Smooth muscle cell (in vitro differentiated cells): Measurements from ENCODE around the gene RASA4B. TPM values are rescaled to one million over a fixed set of nuclear protein-coding genes. Genes with fewer than 3 reads are reported as not detected.
A peak's percentile ranks its signal among the peaks of the same experiment; 100 is the strongest.

Experiments used
- DNase-seq: peaks from one replicate; lab custom pipeline; 2025; ENCODE audit not compliant: unreplicated experiment; lab: John Stamatoyannopoulos, UW
- H2AFZ ChIP-seq: fragments of 200-600 bp; sonication (generic); 2 replicates; pipeline ENCODE4 v1.6.0; 2016; ENCODE audit warnings: antibody characterized with exemption, low read depth, mild to moderate bottlenecking
- H3F3A ChIP-seq: fragments of 200-600 bp; sonication (generic); 2 replicates; pipeline ENCODE4 v1.6.0; 2017; ENCODE audit warnings: antibody characterized with exemption, low read depth
- H3K27ac ChIP-seq: fragments of 200-600 bp; sonication (generic); 2 replicates; pipeline ENCODE4 v1.5.1; 2016; ENCODE audit warnings: low read depth, mild to moderate bottlenecking
- H3K27me3 ChIP-seq: fragments of 200-600 bp; sonication (generic); 2 replicates; pipeline ENCODE4 v1.6.1; 2016; ENCODE audit warnings: low read depth, mild to moderate bottlenecking
- H3K36me3 ChIP-seq: fragments of 200-600 bp; sonication (generic); 2 replicates; pipeline ENCODE4 v1.5.1; 2016; ENCODE audit warnings: low read depth
- H3K4me1 ChIP-seq: fragments of 200-600 bp; sonication (generic); 2 replicates; pipeline ENCODE4 v1.5.1; 2016; ENCODE audit warnings: low read depth
- H3K4me2 ChIP-seq: fragments of 200-600 bp; sonication (generic); 2 replicates; pipeline ENCODE4 v1.6.0; 2016; ENCODE audit warnings: mild to moderate bottlenecking
- H3K4me3 ChIP-seq: fragments of 200-600 bp; sonication (generic); 2 replicates; pipeline ENCODE4 v1.5.1; 2016; ENCODE audit warnings: mild to moderate bottlenecking
- H3K79me2 ChIP-seq: fragments of 200-600 bp; sonication (generic); 2 replicates; pipeline ENCODE4 v1.6.0; 2016; ENCODE audit warnings: low read depth, mild to moderate bottlenecking
- H3K9ac ChIP-seq: fragments of 200-600 bp; sonication (generic); 2 replicates; pipeline ENCODE4 v1.6.0; 2016; ENCODE audit warnings: low read depth
- H3K9me3 ChIP-seq: fragments of 200-600 bp; sonication (generic); replicated peaks from 2 replicates; pipeline ENCODE4 v1.5.1; 2016; ENCODE audit warnings: low read depth
- H4K20me1 ChIP-seq: fragments of 200-600 bp; sonication (generic); 2 replicates; pipeline ENCODE4 v1.6.0; 2016; ENCODE audit warnings: low read depth
- WGBS: methylation state at CpG from one replicate; pipeline ENCODE4 v1.1.7; 2016; ENCODE audit warnings: low lambda C conversion rate; 5-methylcytosine and 5-hydroxymethylcytosine counted together
- microRNA-seq: library from miRNA; unstranded; fragments of <30 nt; microRNA quantifications from one replicate; pipeline ENCODE4, GENCODE V29; 2016; ENCODE audit warnings: borderline number of aligned reads
- polyA plus RNA-seq: library from polyadenylated mRNA; unstranded; fragments of >200 nt; fragmentation: Nextera tagmentation; extraction: Ambion mirVana; gene quantifications from 2 replicates; pipeline ENCODE4 v1.2.1, GENCODE V29; 2016
- total RNA-seq: library from RNA; depleted of rRNA; stranded (reverse); fragments of >200 nt; gene quantifications from 2 replicates; pipeline ENCODE4 v1.2.3, GENCODE V29; 2014
- TF ChIP-seq, protein P1 (sequence below): fragments of 200-600 bp; sonication (generic); IDR thresholded peaks from 2 replicates; pipeline ENCODE4 v1.5.1; 2017; ENCODE audit warnings: borderline replicate concordance, mild to moderate bottlenecking, antibody characterized with exemption; ENCODE audit not compliant: insufficient read depth, poor library complexity, severe bottlenecking

Gene RASA4B
- total and polyA plus RNA-seq, 2 experiments from 2014 or later: 3.5 to 4.2 TPM

DNA sequence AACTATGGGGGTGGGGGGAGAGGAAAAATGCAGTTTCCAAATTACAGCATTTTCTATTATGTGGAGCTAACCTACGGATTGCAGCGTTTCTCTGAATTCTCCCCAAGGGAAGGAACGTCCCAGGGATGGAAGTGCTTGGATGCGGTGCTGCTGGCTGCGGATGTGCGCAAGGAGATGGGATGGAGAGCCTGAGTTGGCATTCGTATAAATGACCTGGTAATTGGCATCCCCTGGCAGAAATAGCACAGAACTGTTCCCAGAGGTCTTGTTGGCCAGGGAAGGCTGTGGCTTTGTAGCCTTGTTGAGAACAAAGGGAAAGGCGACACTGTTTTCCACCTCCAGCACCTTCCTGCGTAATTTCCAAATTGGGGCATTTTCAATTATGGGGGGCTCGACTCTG is 81.5 kb downstream of the RASA4B start:
- 95% methylated on average over 10 of the region's 10 CpGs for WGBS
- H3K9ac ChIP-seq: no peak overlapping the region
- peaks cover 19% of the 10 kb centered on the region for H3K79me2 ChIP-seq

DNA sequence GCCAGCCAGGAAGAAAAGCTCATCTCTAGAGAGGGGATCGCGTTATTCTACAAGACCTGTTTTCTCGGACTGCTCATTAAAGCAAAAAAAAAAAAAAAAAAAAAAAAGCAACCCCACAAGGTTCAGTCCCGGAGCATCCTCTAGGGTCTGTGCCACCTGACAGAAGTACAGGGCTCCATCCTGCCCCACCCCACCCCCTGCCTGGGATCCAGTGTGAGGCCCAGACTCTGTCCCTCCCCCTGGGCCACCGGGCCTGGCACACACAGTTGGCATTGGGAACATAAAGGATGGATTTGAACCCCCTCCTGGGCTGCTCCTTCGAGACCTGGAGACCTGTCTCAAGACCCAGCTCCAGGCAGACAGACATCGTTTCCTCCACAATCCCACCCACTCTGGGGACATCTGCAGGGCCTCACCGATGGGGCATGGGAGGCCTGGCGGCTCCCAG is 83.5 kb downstream of the RASA4B start:
- no peaks in the 10 kb centered on the region for H4K20me1 ChIP-seq
- H3K36me3 ChIP-seq: no peaks in the 10 kb centered on the region
- H2AFZ ChIP-seq: no peak overlapping the region
- peaks cover 11% of the 10 kb centered on the region for H3K4me1 ChIP-seq
- peaks cover 19% of the 10 kb centered on the region for H3K79me2 ChIP-seq
- no peak for DNase-seq
- no peaks in the 10 kb centered on the region for H3K9me3 ChIP-seq
- H3K27me3 ChIP-seq: no peaks in the 10 kb centered on the region
- peak overlapping the region; percentile 94 for H3K9ac ChIP-seq
- peaks cover 23% of the 10 kb centered on the region for H3F3A ChIP-seq
- 50% methylated on average over 9 of the region's 9 CpGs for WGBS
- H3K4me3 ChIP-seq: peak overlapping the region; percentile 70
- peak overlapping the region; percentile 82 for H3K27ac ChIP-seq
- peak overlapping the region; percentile 98 for H3K4me2 ChIP-seq
- TF ChIP-seq, protein P1, sequence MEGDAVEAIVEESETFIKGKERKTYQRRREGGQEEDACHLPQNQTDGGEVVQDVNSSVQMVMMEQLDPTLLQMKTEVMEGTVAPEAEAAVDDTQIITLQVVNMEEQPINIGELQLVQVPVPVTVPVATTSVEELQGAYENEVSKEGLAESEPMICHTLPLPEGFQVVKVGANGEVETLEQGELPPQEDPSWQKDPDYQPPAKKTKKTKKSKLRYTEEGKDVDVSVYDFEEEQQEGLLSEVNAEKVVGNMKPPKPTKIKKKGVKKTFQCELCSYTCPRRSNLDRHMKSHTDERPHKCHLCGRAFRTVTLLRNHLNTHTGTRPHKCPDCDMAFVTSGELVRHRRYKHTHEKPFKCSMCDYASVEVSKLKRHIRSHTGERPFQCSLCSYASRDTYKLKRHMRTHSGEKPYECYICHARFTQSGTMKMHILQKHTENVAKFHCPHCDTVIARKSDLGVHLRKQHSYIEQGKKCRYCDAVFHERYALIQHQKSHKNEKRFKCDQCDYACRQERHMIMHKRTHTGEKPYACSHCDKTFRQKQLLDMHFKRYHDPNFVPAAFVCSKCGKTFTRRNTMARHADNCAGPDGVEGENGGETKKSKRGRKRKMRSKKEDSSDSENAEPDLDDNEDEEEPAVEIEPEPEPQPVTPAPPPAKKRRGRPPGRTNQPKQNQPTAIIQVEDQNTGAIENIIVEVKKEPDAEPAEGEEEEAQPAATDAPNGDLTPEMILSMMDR: no peak

More for the DNA sequence above, 81.5 kb downstream of the RASA4B start:
- Histone ChIP-seq H3K27me3 (no peaks in the 10 kb centered on the region), H3K4me2 (no peak overlapping the region), H4K20me1 (no peaks in the 10 kb centered on the region), H3F3A (peaks cover 5% of the 10 kb centered on the region), H3K27ac (no peak overlapping the region), H3K9me3 (no peaks in the 10 kb centered on the region), H3K36me3 (no peaks in the 10 kb centered on the region), H2AFZ (no peak overlapping the region), H3K4me3 (no peak overlapping the region), H3K4me1 (peaks cover 19% of the 10 kb centered on the region)
- DNase-seq: no peak
- TF ChIP-seq, protein P1: no peak

DNA sequence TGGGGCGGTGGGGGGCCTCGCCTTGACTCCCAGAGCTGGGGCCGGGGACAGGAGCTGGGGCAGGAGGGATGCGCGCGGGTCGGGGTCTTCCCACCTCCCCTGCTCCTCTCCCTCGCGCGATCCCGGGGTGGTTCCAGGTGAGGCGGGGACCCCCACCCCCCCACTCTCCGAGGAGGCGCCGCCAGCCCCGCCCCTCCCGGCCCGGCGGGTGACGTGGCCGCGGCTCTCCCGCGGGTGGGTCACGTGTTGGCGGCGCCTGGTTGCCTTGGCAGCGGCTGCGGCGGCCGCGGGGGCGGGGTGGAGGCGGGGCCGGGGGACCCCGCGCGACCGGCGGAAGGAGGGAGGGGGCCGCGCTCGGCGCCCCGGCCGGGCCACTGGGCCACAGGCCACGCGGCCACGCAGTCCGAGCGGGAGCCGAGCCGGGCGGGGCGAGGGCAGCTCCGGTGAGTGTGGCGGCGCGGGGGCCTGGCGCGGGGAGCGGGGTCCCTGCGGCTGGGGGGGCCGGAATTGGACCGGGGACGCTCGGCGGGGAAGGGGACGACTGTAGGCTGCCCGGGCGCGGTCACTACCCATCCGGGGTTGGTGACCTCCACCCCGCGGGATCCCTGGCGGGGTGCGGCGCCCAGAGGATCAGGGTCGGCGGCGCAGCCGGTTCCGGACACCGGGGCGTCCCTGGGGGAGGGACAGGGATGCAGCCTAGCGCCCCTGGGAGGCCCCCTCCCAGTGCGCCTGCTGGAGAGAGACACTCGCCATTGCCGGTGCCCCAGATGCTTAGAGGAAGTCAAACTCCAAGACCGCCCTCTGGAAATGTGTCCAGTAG is 84.1 kb downstream of the RASA4B start, which contains the start of gene ORAI2:
Gene ORAI2, plus strand, starts transcription at position 357 of the 820 bp plus-strand sequence. CDS start 5,382 bp downstream, outside the sequence.
- Histone ChIP-seq H3F3A (peaks cover 25% of the 10 kb centered on the region), H3K27ac (peak within 1 kb of the TSS; percentile 95), H4K20me1 (no peaks in the 10 kb centered on the region), H3K9ac (peak within 1 kb of the TSS; percentile 96), H3K4me3 (peak within 1 kb of the TSS; percentile 70), H3K36me3 (no peaks in the 10 kb centered on the region), H3K79me2 (peaks cover 19% of the 10 kb centered on the region), H3K4me1 (peaks cover 11% of the 10 kb centered on the region), H2AFZ (peak within 1 kb of the TSS; percentile 37), H3K4me2 (peak within 1 kb of the TSS; percentile 98), H3K27me3 (no peaks in the 10 kb centered on the region), H3K9me3 (no peaks in the 10 kb centered on the region)
- peak; percentile 58 for DNase-seq
- TF ChIP-seq, protein P1: no peak
- WGBS: under 1% methylated on average over 25 of the region's 90 CpGs

Small RNA genes lying within 50 kb of the gene (microRNA-seq; reads per million reads assigned to microRNA genes)
- gene MIR4467 (not detected), gene MIR5090 (10.5 reads per million, percentile 14 among the genes with 10 or more reads in this experiment)

Other genes with a start within 250 kb of the RASA4B start
- 6.3 and 8.2 TPM in 2 replicates for gene SH2B2, start 230.9 kb downstream of the RASA4B start, total RNA-seq
- 12.4 and 14.6 TPM in 2 replicates for gene SH2B2, start 230.9 kb downstream of the RASA4B start, polyA plus RNA-seq
- not detected in 2 replicates for gene SPDYE6, start 161.3 kb downstream of the RASA4B start, total RNA-seq
- gene SPDYE6, start 161.3 kb downstream of the RASA4B start, polyA plus RNA-seq: 0.66 TPM in 1 of 2 replicates, not detected in the other
- 14.3 and 17.2 TPM in 2 replicates for gene PRKRIP1, start 121.4 kb downstream of the RASA4B start, total RNA-seq
- 34.5 and 51.9 TPM in 2 replicates for gene PRKRIP1, start 121.4 kb downstream of the RASA4B start, polyA plus RNA-seq
- gene ORAI2, start 84.2 kb downstream of the RASA4B start, total RNA-seq: 43.0 and 47.1 TPM in 2 replicates
- 66.1 and 69.8 TPM in 2 replicates for gene ORAI2, start 84.2 kb downstream of the RASA4B start, polyA plus RNA-seq
- 7.0 and 17.7 TPM in 2 replicates for gene ALKBH4, start 52.9 kb downstream of the RASA4B start, total RNA-seq
- gene ALKBH4, start 52.9 kb downstream of the RASA4B start, polyA plus RNA-seq: 15.7 and 16.0 TPM in 2 replicates
- 10.0 and 13.1 TPM in 2 replicates for gene LRWD1, start 52.8 kb downstream of the RASA4B start, total RNA-seq
- 21.2 and 23.5 TPM in 2 replicates for gene LRWD1, start 52.8 kb downstream of the RASA4B start, polyA plus RNA-seq
- gene POLR2J, start 38.9 kb downstream of the RASA4B start, total RNA-seq: 12.7 and 13.1 TPM in 2 replicates
- 92.2 and 94.4 TPM in 2 replicates for gene POLR2J, start 38.9 kb downstream of the RASA4B start, polyA plus RNA-seq
- gene UPK3BL2, start 25.9 kb upstream of the RASA4B start, total RNA-seq: 0.40 TPM in 1 of 2 replicates, not detected in the other
- 0.75 and 3.6 TPM in 2 replicates for gene UPK3BL2, start 25.9 kb upstream of the RASA4B start, polyA plus RNA-seq
- not detected in 2 replicates for gene SPDYE2, start 33.4 kb upstream of the RASA4B start, total RNA-seq
- gene SPDYE2, start 33.4 kb upstream of the RASA4B start, polyA plus RNA-seq: 0.86 and 3.1 TPM in 2 replicates
- gene POLR2J3, start 54.8 kb upstream of the RASA4B start, total RNA-seq: 2.8 and 6.5 TPM in 2 replicates
- gene POLR2J3, start 54.8 kb upstream of the RASA4B start, polyA plus RNA-seq: 50.2 and 54.2 TPM in 2 replicates
- 6.9 and 12.2 TPM in 2 replicates for gene RASA4, start 99.0 kb upstream of the RASA4B start, total RNA-seq
- gene RASA4, start 99.0 kb upstream of the RASA4B start, polyA plus RNA-seq: 6.9 and 11.6 TPM in 2 replicates
- 6.6 and 16.6 TPM in 2 replicates for gene UPK3BL1, start 125.0 kb upstream of the RASA4B start, total RNA-seq
- gene UPK3BL1, start 125.0 kb upstream of the RASA4B start, polyA plus RNA-seq: 21.1 and 25.0 TPM in 2 replicates
- gene SPDYE2B, start 132.5 kb upstream of the RASA4B start, total RNA-seq: not detected in 2 replicates
- gene SPDYE2B, start 132.5 kb upstream of the RASA4B start, polyA plus RNA-seq: not detected in 2 replicates
- gene POLR2J2, start 153.9 kb upstream of the RASA4B start, total RNA-seq: 0.90 and 2.9 TPM in 2 replicates
- gene POLR2J2, start 153.9 kb upstream of the RASA4B start, polyA plus RNA-seq: 0.10 and 2.4 TPM in 2 replicates
- 2.0 and 6.0 TPM in 2 replicates for gene FAM185A, start 231.2 kb upstream of the RASA4B start, total RNA-seq
- gene FAM185A, start 231.2 kb upstream of the RASA4B start, polyA plus RNA-seq: 5.3 and 6.3 TPM in 2 replicates